Memory B cell (primary cell): Measurements from ENCODE around the gene NTRK1.

Experiments used
- ATAC-seq: fragments of 150-1000 bp; cut with Tn5 transposase; 2 replicates; pipeline ENCODE4 v1.10.0; 2021; ENCODE audit warnings: low read depth, mild to moderate bottlenecking, moderate library complexity
- DNase-seq, 2 donors: peaks; one replicate each; pipeline ENCODE4 v3.0.0; 2022; ENCODE audit warnings: low spot score in 2 of 2
- H3K27ac Mint-ChIP-seq: one replicate; pipeline ENCODE4 v1.8.0; 2022; ENCODE audit warnings: mild to moderate bottlenecking, moderate library complexity, mixed read lengths
- H3K27me3 Mint-ChIP-seq: one replicate; pipeline ENCODE4 v1.8.0; 2022; ENCODE audit warnings: mixed read lengths
- H3K36me3 Mint-ChIP-seq: one replicate; pipeline ENCODE4 v1.8.0; 2022; ENCODE audit warnings: mild to moderate bottlenecking, mixed read lengths
- H3K4me1 Mint-ChIP-seq: one replicate; pipeline ENCODE4 v1.8.0; 2022; ENCODE audit warnings: mixed read lengths
- H3K4me3 Mint-ChIP-seq: one replicate; pipeline ENCODE4 v1.8.0; 2022; ENCODE audit warnings: mild to moderate bottlenecking, moderate library complexity, mixed read lengths
- H3K9me3 Mint-ChIP-seq: one replicate; pipeline ENCODE4 v1.8.0; 2022; ENCODE audit warnings: mixed read lengths

NTRK1 gene

GRCh38 chr1:156906206-156906906 lies 45.7 kb downstream of the NTRK1 start:
- no peaks in the 10 kb centered on the region for H3K36me3 Mint-ChIP-seq
- H3K27ac Mint-ChIP-seq = no peak overlapping the region
- ATAC-seq (no peak), DNase-seq (no peak)
- H3K9me3 Mint-ChIP-seq = no peaks in the 10 kb centered on the region
- H3K27me3 Mint-ChIP-seq = peaks cover 23% of the 10 kb centered on the region
- peaks cover 8% of the 10 kb centered on the region for H3K4me1 Mint-ChIP-seq
- H3K4me3 Mint-ChIP-seq = no peak overlapping the region

- ATAC-seq (no peak), DNase-seq (no peak)
- Mint-ChIP-seq H3K9me3 (no peaks in the 10 kb centered on the region), H3K4me3 (no peak overlapping the region), H3K36me3 (no peaks in the 10 kb centered on the region), H3K27me3 (peaks cover 18% of the 10 kb centered on the region), H3K4me1 (peaks cover 8% of the 10 kb centered on the region), H3K27ac (no peak overlapping the region)
These were observed 47.9 kb downstream of the NTRK1 start for GRCh38 chr1:156908541-156908940.

GRCh38 chr1:156908955-156909354 lies 48.3 kb downstream of the NTRK1 start:
- Mint-ChIP-seq H3K27me3 (peaks cover 19% of the 10 kb centered on the region), H3K4me3 (no peak overlapping the region)
- no peak for ATAC-seq

GRCh38 chr1:156909671-156910070 lies 49.0 kb downstream of the NTRK1 start:
- Mint-ChIP-seq H3K4me3 (no peak overlapping the region), H3K9me3 (no peaks in the 10 kb centered on the region), H3K27ac (no peak overlapping the region), H3K4me1 (peaks cover 8% of the 10 kb centered on the region), H3K27me3 (peaks cover 23% of the 10 kb centered on the region), H3K36me3 (no peaks in the 10 kb centered on the region)
- ATAC-seq (no peak), DNase-seq (no peak)

More at GRCh38 chr1:156908955-156909354, 48.3 kb downstream of the NTRK1 start:
- Mint-ChIP-seq H3K36me3 (no peaks in the 10 kb centered on the region), H3K4me1 (peaks cover 8% of the 10 kb centered on the region), H3K27ac (no peak overlapping the region), H3K9me3 (no peaks in the 10 kb centered on the region)
- DNase-seq = no peak

GRCh38 chr1:156910309-156910782 lies 49.7 kb downstream of the NTRK1 start:
- peaks cover 28% of the 10 kb centered on the region for H3K27me3 Mint-ChIP-seq
- H3K27ac Mint-ChIP-seq = no peak overlapping the region
- H3K36me3 Mint-ChIP-seq = no peaks in the 10 kb centered on the region
- peaks cover 8% of the 10 kb centered on the region for H3K4me1 Mint-ChIP-seq
- no peak overlapping the region for H3K4me3 Mint-ChIP-seq
- ATAC-seq = peak; percentile 47
- DNase-seq = peak; percentile 30 to 59
- H3K9me3 Mint-ChIP-seq = no peaks in the 10 kb centered on the region

- no peak for DNase-seq
- ATAC-seq = no peak
- Mint-ChIP-seq H3K27me3 (peaks cover 29% of the 10 kb centered on the region), H3K4me1 (peaks cover 7% of the 10 kb centered on the region), H3K9me3 (no peaks in the 10 kb centered on the region), H3K4me3 (no peak overlapping the region), H3K27ac (no peak overlapping the region), H3K36me3 (no peaks in the 10 kb centered on the region)
These were observed 51.1 kb downstream of the NTRK1 start for GRCh38 chr1:156911577-156912298.

- H3K36me3 Mint-ChIP-seq = no peaks in the 10 kb centered on the region
- DNase-seq (no peak), ATAC-seq (no peak)
- H3K4me1 Mint-ChIP-seq = peaks cover 3% of the 10 kb centered on the region
- H3K4me3 Mint-ChIP-seq = no peak overlapping the region
- H3K9me3 Mint-ChIP-seq = no peaks in the 10 kb centered on the region
- peaks cover 25% of the 10 kb centered on the region for H3K27me3 Mint-ChIP-seq
- H3K27ac Mint-ChIP-seq = no peak overlapping the region
These were observed 51.6 kb downstream of the NTRK1 start for GRCh38 chr1:156912310-156912709.

- H3K4me3 Mint-ChIP-seq = no peak overlapping the region
- peaks cover 3% of the 10 kb centered on the region for H3K4me1 Mint-ChIP-seq
- DNase-seq = no peak
- H3K36me3 Mint-ChIP-seq = no peaks in the 10 kb centered on the region
- no peak for ATAC-seq
- peaks cover 24% of the 10 kb centered on the region for H3K27me3 Mint-ChIP-seq
- no peaks in the 10 kb centered on the region for H3K9me3 Mint-ChIP-seq
- H3K27ac Mint-ChIP-seq = no peak overlapping the region
These were observed 52.5 kb downstream of the NTRK1 start for GRCh38 chr1:156912861-156913808.

GRCh38 chr1:156913809-156914387 lies 53.2 kb downstream of the NTRK1 start:
- Mint-ChIP-seq H3K9me3 (no peaks in the 10 kb centered on the region), H3K27ac (no peak overlapping the region), H3K36me3 (no peaks in the 10 kb centered on the region), H3K4me3 (no peak overlapping the region), H3K4me1 (peaks cover 3% of the 10 kb centered on the region), H3K27me3 (peaks cover 26% of the 10 kb centered on the region)
- ATAC-seq (no peak), DNase-seq (no peak)

GRCh38 chr1:156914440-156914856 lies 53.8 kb downstream of the NTRK1 start:
- no peaks in the 10 kb centered on the region for H3K36me3 Mint-ChIP-seq

GRCh38 chr1:156920233-156921052 lies 59.8 kb downstream of the NTRK1 start, which contains the start of gene LRRC71:
Gene LRRC71, plus strand, starts transcription at chr1:156920632. Its CDS starts 172 bp downstream, at chr1:156920804.
- Mint-ChIP-seq H3K27ac (no peak within 1 kb of the TSS), H3K36me3 (no peaks in the 10 kb centered on the region), H3K27me3 (peaks cover 34% of the 10 kb centered on the region), H3K9me3 (no peaks in the 10 kb centered on the region), H3K4me1 (peaks cover 3% of the 10 kb centered on the region), H3K4me3 (no peak within 1 kb of the TSS)
- DNase-seq = no peak
- ATAC-seq = peak; percentile 37

More at GRCh38 chr1:156914440-156914856, 53.8 kb downstream of the NTRK1 start:
- Mint-ChIP-seq H3K4me3 (no peak overlapping the region), H3K27ac (no peak overlapping the region), H3K27me3 (peaks cover 26% of the 10 kb centered on the region), H3K9me3 (no peaks in the 10 kb centered on the region), H3K4me1 (peaks cover 3% of the 10 kb centered on the region)
- DNase-seq (no peak), ATAC-seq (no peak)

GRCh38 chr1:156921053-156921529 lies 60.4 kb downstream of the NTRK1 start:
- no peaks in the 10 kb centered on the region for H3K36me3 Mint-ChIP-seq
- no peak for DNase-seq
- H3K27me3 Mint-ChIP-seq = peaks cover 34% of the 10 kb centered on the region
- no peak for ATAC-seq
- no peak overlapping the region for H3K27ac Mint-ChIP-seq
- no peaks in the 10 kb centered on the region for H3K9me3 Mint-ChIP-seq
- H3K4me3 Mint-ChIP-seq = no peak overlapping the region
- H3K4me1 Mint-ChIP-seq = peaks cover 3% of the 10 kb centered on the region
